ENCODE data around the gene TFPI. TPM values are rescaled to one million over a fixed set of nuclear protein-coding genes. Genes with fewer than 3 reads are reported as not detected.
A peak's percentile ranks its signal among the peaks of the same experiment; 100 is the strongest.
"Not testable (repeated sequence)": the region's sequence is repeated elsewhere in the genome, so short reads cannot be mapped to it uniquely, and the experiment has no call there.

The TFPI gene
- total RNA-seq, 2 donors from 2014 or later: 42.7 to 68.6 TPM

DNA sequence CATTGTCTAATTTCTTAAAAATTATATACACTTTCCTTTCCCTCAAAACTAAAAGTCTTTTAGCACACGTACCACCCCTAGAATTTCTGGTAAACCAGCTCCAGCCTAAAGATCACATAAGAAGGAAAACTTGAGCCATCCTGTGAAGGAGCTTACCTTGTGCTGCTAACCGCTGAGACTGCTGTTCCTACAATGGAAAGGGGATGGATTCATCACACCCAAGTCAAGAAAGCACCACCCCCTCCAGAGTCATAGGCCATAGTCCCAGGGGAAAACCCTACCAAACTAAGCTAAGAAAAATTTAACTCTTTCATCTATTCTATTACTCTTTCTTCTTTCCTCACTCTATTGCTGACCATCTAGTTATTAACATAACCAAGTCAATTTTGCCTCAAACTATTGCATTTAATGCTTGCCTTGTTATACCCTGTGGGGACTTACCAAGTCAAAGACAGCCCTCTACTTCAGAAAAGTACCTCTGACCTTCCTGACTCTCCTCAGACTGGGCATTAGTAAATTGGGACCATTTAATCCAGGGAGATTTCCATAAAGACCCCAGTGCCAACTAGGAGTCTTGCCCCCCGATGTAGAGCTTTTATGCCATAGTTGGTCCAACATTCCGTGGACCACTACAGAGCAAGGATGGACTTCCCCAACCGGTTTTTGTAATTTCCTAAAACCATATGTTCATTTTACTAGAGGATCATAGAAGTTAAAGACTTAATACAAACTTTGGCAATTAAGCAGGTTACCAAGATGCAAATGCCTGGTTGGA, 40.6 kb downstream of the TFPI start:
- not testable (repeated sequence) for DNase-seq, ATAC-seq
- intact Hi-C loops (cut with DNase I): loop anchor here in 1 of 2 donors (10.0 kb wide), 1 partner anchor 61 kb away; no protein-coding TSS in a partner anchor

DNA sequence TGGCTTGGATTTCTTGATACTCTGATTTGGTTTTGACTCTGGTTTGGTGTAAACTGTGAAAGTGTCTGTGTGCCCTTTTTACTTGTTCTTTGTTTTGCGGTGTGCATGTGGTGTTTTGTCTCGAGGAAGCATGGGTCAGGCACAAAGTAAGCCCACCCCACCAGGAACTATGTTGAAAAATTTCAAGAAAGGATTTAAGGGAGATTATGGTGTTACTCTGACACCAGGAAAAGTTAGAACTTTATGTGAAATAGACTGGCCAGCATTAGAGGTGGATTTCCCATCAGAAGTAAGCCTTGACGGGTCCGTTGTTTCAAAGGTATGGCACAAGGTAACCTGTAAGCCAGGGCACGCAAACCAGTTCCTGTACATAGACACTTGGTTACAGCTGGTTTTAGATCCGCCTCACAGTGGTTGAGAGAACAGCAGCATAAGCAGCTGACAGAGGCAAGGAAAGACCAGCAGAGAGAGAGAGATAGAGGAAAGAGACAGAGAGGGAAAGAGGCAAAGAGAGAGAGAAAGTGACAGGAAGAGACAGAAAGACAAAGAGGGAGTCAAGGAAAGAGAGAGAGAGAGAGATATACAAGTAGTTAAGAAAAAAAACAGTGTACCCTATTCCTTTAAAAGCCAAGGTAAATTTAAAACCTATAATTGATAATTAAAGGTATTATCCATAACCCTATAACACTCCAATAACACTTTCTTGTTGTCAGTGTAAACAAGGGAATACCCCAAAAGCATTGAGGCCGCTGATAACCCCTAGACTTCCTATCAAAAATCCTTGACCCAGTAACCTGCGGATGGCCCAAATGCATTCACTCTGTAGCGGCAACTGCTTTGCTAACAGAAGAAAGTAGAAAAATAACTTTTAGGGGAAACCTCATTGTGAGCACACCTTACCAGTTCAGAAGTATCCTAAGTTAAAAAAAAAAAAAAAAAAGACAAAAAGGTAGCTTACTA, 42.6 kb downstream of the TFPI start:
- ATAC-seq: no peak
- intact Hi-C loops (cut with DNase I): loop anchor here in 1 of 2 donors (10.0 kb wide), 1 partner anchor 63 kb away; no protein-coding TSS in a partner anchor
- no peak for DNase-seq

GRCh38 chr2:187510419-187511355, 43.5 kb downstream of the TFPI start:
- ATAC-seq, DNase-seq: not testable (repeated sequence)
- intact Hi-C loops (cut with DNase I): loop anchor here in 1 of 2 donors (10.0 kb wide), 1 partner anchor 64 kb away; no protein-coding TSS in a partner anchor

DNA sequence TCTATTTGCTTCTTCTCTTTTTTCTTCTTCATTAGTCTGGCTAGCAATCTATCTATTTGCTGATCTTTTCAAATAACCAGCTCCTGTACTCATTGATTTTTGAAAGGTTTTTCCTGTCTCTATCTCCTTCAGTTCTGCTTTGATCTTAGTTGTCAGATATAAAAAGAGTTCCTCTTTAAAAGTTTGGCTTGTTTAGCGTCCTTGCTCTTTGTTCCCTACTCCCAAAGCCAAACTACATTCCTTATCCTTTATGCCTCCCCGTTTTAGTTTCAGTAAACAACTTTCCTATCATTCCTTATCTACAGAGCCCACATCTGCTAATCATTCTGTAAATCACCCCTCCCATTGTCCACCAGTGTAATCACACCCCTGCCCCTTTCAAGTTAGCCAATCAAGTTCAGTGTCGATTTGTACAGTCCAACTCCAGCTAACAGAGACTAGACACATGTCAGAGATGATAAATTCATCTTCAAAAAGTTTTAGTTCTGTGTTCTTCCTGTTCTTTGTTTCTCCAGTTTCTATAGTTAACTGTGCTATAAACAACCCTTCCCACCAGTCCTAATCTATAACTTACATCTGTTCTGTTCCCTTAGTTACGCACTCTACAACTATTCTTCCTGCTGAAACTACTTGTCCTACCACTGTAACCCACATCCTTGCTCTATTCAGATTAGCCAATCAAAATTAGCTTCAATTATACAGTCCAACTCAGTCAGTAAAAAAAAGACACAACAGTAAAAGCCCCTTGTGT, 44.4 kb downstream of the TFPI start:
- ATAC-seq (no peak), DNase-seq (no peak)
- intact Hi-C loops (cut with DNase I): loop anchor here in 1 of 2 donors (10.0 kb wide), 1 partner anchor 65 kb away; no protein-coding TSS in a partner anchor

- intact Hi-C loops (cut with DNase I): no loop called here
- DNase-seq (no peak), ATAC-seq (no peak)
Measured at GRCh38 chr2:187506416-187506815, 47.8 kb downstream of the TFPI start.

DNA sequence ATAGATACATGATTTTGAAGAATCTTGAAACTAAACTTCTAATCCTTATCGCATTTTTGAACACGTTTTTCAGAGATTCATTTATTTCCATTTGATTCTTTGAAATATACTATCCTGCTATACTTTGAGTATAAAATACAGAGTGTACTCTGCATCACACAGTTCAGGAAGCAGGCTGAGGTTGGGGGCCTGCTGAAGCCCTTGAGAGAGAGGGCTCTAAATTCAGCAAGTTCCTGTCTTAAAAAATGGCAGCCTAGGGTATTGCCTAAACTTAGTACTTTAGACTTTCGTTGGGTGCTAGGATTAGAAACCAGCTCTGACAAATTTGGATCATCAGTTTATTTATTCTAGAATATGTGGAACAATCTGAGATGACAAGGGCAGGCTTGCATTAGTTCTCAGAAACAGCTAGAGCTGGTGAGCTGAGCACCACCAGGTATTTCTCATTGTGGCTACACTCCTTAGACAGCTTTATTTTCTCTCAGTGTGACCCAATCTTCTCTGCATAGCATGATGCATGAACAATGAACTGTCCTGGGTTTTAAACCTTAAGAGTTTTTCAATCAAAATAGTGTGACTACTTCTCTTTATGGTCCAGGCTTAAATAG, 49.1 kb downstream of the TFPI start:
- intact Hi-C loops (cut with DNase I): no loop called here
- DNase-seq (no peak), ATAC-seq (no peak)

DNA sequence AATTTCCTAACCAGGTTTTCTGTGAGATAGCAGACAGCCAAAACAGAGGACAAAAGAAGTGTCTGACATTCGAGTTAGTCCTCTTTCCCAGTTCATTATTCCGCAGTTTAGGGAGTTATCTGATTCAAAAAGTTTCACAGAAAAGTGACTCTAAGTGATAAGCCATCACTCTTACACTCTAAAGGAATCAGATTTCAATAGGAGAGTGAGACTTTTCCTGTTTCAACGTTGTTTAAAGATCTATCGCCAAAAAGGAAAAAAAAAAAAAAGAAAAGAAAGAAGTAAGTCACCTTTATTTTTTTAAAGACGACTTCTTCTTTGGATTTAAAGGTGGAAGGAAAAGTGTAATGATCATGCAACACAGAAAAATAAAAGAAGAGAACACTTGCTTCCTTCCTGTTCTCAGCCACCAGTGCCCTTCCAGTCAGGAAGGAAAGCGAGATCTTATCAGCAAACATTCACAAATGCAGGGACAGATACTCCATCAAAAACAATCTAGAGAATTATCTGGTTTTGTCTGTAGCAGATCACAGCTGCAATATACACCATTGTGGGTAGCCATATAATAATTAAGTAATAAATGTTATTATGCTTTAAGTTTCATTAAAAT, 49.8 kb downstream of the TFPI start:
- DNase-seq: no peak
- intact Hi-C loops (cut with DNase I): no loop called here
- ATAC-seq: no peak

DNA sequence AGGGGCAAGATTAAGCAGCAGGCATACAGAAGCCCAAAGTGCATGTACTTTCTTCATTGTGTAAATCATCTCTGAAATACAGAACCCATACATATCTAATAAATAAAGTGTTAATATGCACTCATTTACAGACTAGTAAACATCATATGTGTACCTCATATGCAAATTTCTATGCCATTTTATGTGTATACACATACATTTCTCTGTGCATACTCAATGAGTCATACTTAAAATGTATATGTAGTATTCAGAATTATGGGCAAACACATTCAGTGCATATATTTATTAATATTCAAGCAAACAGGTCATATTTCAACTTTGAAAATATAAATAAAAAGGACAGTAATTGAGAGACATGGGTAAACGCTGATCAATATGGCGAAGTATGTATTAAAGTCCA, 50.5 kb downstream of the TFPI start:
- ATAC-seq (no peak), DNase-seq (no peak)
- intact Hi-C loops (cut with DNase I): no loop called here

DNA sequence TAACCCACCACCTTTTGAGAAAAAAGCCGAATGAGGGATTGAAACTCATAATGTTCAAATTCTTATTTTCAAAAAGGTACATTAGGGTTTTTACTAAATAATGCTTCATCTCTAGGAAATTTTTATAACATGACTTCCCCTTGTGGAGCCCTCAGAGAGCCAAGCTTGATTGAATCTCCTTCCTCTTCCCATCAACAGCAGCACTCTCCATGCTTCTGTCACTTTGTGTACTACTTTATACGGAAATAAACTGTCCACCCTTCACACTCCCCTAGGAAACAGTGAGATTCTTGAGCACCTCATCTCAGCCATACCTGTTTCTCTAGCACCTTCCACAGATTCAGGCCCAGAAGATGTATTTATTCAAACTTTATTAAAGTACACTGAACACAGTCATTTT, 51.8 kb downstream of the TFPI start:
- intact Hi-C loops (cut with DNase I): no loop called here
- DNase-seq (no peak), ATAC-seq (no peak)

- ATAC-seq: no peak
- DNase-seq: no peak
- intact Hi-C loops (cut with DNase I): loop anchor here in 1 of 2 donors (2.0 kb wide), 1 partner anchor 80 kb away; no protein-coding TSS in a partner anchor
Measured at GRCh38 chr2:187500585-187501359, 53.5 kb downstream of the TFPI start.

GRCh38 chr2:187499941-187500532, 54.2 kb downstream of the TFPI start:
- ATAC-seq (peak; percentile 57 to 67), DNase-seq (peak; percentile 42)
- intact Hi-C loops (cut with DNase I): loop anchor here (2.0 to 10.0 kb wide), 2 partner anchors 81 to 1015 kb away; no protein-coding TSS in a partner anchor

DNA sequence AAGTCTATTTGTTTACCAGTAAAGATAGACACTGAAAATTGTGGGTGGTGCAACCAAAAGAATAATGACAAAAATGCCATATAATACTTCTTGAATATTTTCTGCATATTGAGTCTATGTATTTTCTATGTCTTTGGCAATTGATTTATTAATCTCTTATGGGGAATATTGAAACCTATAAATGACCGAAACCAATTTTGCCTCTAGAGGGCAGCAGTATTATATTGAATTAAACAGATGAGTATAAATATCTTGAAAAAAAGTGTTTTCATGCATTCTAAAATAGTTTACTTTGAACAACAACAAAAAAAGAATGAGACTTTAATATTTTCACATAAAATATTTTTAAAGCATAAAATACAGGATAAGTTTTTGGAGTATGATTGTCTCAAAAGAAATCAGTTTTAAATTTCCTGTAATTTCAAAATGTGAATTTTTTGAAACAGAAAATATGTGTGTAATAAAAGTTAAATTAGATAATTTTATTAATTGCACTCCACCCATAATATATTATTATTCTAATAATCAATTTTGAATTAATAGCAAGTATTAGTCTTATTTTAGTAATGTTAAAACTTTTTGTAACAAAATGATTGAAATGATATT, 56.3 kb downstream of the TFPI start:
- no peak for DNase-seq
- intact Hi-C loops (cut with DNase I): loop anchor here in 1 of 2 donors (10.0 kb wide), 1 partner anchor 1017 kb away; no protein-coding TSS in a partner anchor
- ATAC-seq: no peak

DNA sequence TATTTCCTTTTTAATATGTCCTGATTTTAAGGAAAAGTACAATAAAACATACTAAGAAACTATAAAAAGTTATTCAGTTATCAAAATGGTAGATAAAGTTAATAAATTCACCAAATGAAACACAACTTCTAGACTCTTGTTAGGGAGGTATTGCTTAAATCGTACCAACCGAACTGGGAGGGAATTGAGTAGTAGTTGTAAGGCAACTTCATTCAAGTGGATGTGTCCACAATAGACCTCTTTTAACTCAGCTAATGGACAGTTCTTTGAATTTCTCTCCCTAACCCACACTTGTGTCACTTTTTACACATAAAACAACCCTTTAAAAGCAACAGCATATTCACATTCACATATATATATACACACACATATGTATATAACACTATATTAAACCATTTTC, 57.1 kb downstream of the TFPI start:
- intact Hi-C loops (cut with DNase I): loop anchor here in 1 of 2 donors (10.0 kb wide), 1 partner anchor 1018 kb away; no protein-coding TSS in a partner anchor
- DNase-seq (no peak), ATAC-seq (no peak)

DNA sequence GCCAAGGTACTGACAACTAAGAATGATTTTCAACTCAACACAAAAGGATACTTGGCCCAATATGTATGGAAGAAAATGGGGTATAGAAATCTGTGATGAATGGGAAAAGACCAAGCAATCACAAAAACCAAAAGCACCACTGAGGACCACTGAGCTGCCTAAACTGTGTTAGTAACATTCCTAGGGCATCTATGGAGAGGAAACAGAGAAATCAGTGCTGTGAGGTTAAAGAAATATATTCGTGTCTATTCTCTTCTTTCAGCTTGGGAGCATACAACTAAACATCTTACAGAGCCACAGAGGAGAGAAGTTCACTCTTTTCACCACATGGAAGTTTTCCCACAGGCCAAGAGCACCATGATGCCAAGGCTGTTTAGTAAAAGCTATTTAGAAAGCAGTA, 58.9 kb downstream of the TFPI start:
- no peak for ATAC-seq
- intact Hi-C loops (cut with DNase I): loop anchor here in 1 of 2 donors (10.0 kb wide), 1 partner anchor 1019 kb away; no protein-coding TSS in a partner anchor
- DNase-seq: no peak

DNA sequence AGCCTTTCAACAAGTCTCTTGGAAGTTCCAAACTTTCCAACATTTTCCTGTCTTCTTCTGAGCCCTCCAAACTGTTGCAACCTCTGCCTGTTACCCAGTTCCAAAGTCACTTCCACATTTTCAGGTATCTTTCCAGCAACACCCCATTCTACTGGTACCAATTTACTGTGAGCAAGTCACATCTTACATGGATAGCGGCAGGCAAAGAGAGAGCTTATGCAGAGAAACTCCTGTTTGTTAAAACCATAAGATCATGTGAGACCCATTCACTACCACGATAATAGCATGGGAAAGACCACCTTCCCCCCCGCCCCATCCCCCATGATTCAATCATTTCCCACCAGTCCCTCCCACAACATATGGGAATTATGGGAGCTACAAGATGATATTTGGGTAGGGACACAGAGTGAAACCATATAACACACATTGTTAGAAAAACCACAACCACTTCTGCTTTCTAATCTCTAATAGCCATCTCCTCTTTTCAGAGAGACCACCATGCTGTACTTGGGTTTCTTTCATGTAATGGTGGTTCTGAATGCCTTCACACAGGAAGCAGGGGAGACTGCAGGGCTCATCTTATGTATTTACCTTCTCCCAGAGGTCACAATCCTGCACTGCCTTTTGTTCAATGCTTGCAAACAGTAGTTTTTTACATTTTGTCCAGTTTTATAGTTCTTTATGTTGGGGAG, 60.2 kb downstream of the TFPI start:
- intact Hi-C loops (cut with DNase I): loop anchor here in 1 of 2 donors (10.0 kb wide), 1 partner anchor 1021 kb away; no protein-coding TSS in a partner anchor
- ATAC-seq: no peak
- no peak for DNase-seq

Measured in left cardiac atrium (tissue), 4 donors.